Vagina (tissue), 2 donors: ENCODE data around the gene PRDM10.

Source experiments
- POLR2A ChIP-seq, 2 donors: fragments of 450-650 bp; IDR thresholded peaks; one replicate each; pipeline ENCODE4 v1.6.1; 2017; ENCODE audit warnings: antibody characterized with exemption in 2 of 2, mild to moderate bottlenecking in 2 of 2, moderate library complexity in 2 of 2
- POLR2AphosphoS5 ChIP-seq, 2 donors: sonication (generic); formaldehyde crosslinking; IDR thresholded peaks; one replicate each; pipeline ENCODE4 v1.9.0; 2017; ENCODE audit warnings: antibody characterized with exemption in 2 of 2, mild to moderate bottlenecking in 2 of 2, low read depth in 1 of 2; ENCODE audit not compliant: insufficient read depth in 1 of 2
- TF ChIP-seq, protein P1 (sequence below), 3 experiments: fragments of 450-650 bp in 2 of 3; fragments of 200-600 bp in 1 of 3; sonication (generic) in 1 of 3; IDR thresholded peaks; one replicate each; pipeline ENCODE4 v1.5.1; 2017 to 2019; ENCODE audit warnings: antibody characterized with exemption in 3 of 3, mild to moderate bottlenecking in 2 of 3, moderate library complexity in 2 of 3

DNA sequence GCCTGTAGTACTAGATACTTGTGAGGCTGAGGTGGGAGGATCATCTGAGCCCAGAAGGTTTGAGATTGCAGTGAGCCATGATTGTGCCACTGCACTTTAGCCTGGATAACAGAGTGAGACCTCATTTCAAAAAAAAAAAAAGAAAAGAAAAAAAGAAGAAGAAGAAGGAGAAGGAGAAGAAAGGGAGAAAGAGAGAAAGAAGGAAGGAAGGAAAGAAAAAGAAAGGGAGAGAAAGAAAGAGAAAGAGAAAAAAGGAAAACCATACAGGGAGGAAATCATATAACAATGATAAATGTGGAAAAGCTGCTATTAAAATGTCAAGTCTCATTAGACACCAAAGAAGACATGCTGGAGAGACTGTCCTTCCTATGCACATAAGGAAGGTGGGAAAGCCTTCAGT, 5.7 kb upstream of the PRDM10 start:
- TF ChIP-seq, protein P1, sequence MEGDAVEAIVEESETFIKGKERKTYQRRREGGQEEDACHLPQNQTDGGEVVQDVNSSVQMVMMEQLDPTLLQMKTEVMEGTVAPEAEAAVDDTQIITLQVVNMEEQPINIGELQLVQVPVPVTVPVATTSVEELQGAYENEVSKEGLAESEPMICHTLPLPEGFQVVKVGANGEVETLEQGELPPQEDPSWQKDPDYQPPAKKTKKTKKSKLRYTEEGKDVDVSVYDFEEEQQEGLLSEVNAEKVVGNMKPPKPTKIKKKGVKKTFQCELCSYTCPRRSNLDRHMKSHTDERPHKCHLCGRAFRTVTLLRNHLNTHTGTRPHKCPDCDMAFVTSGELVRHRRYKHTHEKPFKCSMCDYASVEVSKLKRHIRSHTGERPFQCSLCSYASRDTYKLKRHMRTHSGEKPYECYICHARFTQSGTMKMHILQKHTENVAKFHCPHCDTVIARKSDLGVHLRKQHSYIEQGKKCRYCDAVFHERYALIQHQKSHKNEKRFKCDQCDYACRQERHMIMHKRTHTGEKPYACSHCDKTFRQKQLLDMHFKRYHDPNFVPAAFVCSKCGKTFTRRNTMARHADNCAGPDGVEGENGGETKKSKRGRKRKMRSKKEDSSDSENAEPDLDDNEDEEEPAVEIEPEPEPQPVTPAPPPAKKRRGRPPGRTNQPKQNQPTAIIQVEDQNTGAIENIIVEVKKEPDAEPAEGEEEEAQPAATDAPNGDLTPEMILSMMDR (IDR thresholded peaks at IDR 0.05) = no peak
- TF ChIP-seq POLR2A (IDR thresholded peaks at IDR 0.05) (no peak), POLR2AphosphoS5 (IDR thresholded peaks at IDR 0.05; ENCODE audit: insufficient read depth in 1 of 2, low read depth in 1 of 2) (no peak)
